HG03521 (cell line): ENCODE results near the gene SND1.
A peak's percentile ranks its signal among the peaks of the same experiment; 100 is the strongest.

Experiments
- ATAC-seq: cut with Tn5 transposase; IDR thresholded peaks from one replicate; pipeline ENCODE4 v1.9.1; 2021; ENCODE audit warnings: mild to moderate bottlenecking, moderate library complexity; ENCODE audit not compliant: unreplicated experiment

Gene SND1

DNA sequence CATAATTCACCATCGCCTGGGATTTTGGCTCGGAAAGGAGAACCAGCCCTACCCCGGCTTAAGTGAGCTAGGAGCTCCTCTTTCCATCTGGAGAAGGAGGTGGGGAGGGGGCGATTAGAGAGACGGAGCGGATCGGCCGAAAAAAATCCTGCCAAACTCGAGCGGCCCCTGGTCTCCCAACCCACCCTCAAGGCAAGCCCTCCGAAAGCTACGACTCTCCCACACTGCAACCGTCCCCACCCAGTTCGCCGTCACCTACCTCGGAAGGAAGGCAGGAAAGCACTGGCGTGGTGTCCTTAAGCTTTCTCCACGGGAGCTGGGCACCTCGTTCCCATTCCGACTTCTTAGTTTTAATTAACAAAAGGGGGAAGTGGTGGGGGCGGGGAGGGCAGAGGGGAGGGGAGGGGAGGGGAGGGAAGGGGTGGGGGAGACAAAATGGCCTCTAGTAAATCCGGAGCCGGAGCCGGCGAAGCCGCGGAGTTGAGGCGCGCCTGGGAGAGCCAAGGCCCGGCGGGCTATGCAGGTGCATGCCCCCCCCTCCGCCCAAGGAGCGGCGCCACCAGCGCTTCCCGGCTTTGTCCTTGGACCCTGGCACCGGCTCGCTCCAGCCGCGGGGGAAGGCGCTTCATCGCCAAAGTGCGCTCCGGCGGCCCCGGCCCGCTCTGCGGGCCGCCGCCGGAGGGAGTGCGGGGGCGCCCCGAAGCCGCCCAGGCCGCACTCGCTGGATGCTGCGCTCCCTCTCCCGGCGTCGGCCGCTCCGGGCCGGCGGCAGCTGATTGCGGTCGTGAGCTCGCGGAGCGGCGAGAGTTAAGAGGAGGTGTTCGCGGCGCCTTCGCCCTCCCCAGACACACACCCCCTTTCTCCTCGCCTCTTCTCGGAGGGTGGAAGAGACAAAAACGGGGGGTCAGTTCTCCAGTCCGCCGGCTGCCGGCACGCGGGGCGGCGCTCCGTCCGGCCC lies 378.9 kb downstream of the SND1 start, which contains the start of gene LRRC4:
Gene LRRC4 (minus strand): TSS at position 784 of the 958 bp plus-strand sequence. CDS start 797 bp downstream, outside the sequence.
- peak; percentile 33 for ATAC-seq

DNA sequence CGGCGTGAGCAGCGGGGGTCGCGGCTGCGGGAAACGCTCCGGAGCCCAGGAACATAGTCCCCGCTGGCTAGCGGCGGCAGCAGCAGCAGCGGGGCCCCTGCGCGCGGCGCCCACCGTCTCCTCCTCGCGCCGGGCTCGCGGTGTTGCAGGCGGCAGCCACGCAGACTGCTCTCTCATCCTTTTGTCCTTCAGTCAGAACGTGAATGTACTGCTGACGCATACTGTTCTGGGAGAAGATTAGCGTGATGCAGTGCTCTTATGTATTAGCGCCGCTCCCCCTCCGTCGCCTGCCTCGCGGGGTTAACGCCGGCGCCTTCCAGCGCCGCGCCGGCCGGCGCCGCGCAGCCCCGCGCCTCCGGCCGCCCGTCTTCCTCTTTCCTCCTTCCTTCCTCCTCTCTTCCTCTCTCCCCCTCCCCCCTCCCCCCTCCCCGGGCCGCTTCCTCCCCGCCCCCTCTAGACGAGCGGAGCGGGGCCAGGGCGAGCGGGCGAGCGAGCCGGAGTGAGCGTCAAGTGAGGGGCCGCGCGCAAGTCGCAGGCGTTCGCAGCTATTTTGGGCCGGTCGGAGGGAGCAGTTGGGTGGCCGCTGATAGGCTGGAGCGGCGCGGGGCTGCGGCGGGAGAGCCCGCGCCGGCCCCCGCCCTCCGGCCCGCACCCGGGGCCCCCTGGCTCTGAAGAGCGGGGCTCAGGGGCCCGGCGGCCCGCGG lies 380.1 kb downstream of the SND1 start:
- ATAC-seq: peak; percentile 71

DNA sequence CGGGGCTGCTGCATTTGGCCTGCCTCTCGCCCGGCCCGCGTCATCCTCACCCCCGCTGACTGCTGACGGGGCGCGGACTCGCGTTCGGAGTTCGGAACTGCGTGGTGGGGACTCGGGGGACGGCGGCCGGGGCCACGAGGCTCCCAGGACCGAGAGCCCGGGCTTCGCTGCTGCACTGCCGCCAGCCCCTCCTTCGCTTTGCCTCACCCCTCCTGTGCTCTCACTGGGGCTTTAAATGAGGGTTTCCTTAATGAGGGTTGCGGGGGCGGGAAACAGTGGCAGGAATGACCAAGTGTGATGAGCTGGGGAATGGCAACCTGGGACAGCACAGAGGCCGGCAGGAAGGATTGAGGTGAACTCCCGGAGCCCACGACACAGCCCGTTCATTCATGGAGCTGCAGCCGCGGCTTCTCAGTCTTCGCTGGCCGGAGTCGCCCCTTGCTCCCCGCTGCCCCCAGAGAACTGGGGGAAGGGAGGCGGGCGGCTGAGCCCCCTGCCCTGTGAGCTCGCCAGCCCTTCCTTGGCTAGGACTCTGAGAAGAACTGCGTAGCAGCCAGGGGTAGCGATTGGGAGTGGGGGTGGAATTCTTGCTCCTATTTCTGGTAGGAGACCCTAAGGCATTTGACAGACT lies 380.7 kb downstream of the SND1 start:
- ATAC-seq: no peak

DNA sequence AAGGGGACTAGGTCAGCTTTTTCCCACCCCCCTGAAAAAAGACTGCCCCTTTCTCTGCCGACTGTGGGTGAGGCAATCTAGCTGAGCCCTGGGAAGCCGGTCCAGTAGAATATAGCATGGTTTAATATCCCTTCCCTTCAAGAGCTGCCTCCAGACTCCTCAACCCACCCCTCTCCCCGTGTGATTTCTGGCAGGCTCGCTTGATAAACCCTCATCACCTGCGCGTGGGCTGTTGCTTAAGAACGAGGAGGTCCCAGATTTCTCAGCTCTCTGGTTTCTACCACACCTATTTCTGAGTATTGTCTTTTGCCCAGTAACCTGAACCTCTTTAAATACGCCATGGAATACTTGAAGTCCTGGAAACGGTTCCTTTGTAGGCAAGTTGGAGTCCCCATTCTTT lies 381.3 kb downstream of the SND1 start:
- ATAC-seq: no peak

DNA sequence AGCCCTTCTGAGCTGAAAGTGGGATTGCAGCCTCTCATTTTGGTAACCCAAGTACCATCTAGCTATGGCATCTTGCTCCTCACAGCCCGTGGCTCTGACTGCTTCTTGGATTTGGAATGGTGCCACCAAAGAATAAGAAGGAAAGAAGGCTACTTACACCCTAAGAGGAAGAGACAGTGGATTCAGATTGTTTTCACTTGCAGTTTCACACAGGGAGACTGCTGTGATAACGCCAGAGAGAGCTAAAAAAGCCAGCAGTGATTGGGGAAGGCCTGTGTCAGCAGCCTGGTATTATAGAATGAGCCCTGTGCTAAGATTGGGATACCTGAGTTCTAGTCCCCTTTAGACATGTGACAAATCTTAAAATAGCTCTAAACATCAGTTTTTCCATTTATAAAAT lies 382.8 kb downstream of the SND1 start:
- ATAC-seq: no peak

DNA sequence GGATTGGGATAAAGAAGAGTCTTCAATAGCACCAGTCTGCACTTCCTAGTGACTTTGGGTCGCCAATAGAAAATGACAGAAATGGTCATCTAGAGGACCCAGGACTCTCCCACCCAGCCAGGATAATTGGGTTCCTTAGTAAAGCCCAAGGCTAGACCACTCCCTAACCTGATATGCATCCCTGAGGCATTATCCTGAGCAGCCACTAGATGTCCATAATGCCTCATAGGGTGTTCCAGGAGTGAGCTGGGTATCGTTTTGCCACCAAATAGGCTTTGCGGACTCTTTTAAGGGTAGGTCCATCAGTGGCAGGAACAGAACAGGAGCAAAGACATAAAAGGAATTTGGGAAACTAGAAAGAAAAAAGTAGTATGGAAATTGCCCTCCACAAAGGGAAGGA lies 383.7 kb downstream of the SND1 start:
- ATAC-seq: no peak

DNA sequence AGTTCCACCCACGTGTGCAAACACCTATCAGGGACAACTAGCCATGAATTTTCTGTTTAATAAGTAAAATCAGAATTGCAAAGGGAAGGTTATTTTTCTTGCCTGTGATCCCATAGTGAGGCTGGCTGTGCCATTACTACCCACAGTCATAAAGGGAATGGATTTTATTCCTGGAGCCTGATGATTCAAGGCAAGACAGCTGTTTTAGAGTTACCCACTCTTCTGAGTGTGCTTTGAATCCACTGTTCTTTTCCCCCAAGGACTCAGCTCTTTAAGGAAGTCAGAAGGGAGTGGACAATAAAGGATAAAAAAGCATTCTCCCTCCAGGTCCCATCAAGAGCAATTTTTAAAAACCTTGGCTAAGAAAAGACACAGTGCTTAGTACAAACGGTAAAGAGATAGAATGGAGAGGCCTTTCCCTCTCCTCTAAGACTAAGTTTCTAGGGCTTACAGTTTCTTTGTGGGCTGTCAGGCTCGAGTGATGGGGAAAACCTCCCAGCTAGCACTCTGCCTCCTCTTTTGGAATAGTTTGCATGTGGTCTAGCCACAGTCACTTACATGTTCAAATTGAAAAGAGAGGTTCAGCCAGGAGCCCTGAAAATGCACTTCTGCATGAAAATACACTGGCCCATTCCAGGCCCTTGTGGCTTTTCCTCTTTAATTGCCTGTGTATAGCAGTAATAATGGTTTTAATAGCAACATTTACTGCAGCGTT lies 384.4 kb downstream of the SND1 start:
- ATAC-seq: no peak

DNA sequence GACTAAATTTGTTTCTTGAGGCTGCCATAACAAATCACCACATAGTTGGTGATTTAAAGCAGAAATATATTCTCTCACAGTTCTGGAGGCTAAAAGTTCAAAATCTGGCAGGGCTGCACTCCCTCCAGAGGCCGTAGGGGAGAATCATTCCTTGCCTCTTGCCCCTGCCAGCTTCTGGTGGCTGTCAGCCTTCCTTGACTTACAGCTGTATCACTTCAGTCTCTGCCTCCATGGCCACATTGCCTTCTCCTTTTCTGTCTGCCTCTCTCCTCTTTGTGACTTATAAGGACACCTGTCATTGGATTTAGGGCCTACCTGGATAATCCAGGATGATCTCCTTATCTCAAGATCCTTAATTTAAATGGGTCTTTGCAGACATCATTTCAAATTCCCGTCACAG lies 385.1 kb downstream of the SND1 start:
- ATAC-seq: no peak

DNA sequence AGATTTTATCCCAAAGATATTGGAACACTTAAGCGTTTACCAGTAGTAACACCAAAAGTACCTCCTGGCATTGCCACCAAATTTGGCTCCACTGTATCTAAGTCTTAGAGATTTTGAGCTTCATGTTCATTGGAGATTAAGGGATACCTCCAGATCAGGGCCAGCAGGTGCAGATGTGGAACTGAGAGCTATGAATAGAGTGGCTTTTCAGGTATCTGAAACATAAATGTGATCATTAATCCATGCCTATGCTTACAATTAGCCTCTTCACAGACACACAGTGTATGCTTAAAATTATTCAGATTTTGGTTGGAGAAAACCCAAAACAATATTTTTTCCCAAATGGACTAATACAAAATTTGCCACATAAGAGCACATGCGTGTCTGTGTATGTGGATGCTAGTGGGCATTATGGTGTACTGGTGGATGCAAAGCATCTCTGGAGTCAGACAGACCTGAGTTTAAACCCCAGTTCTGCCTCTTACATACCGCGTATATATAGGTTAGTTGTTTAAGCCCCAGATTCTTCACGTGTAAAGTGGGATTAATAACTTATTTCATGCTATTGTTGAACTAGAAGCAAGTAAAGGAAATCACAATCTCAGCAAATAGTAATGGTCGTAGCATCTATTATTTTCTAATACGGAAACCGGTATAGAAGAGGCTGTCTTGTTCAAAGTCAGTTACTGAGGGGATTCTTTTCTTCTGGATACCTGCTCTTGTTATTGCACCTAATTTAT lies 386.1 kb downstream of the SND1 start:
- peak; percentile 49 for ATAC-seq

DNA sequence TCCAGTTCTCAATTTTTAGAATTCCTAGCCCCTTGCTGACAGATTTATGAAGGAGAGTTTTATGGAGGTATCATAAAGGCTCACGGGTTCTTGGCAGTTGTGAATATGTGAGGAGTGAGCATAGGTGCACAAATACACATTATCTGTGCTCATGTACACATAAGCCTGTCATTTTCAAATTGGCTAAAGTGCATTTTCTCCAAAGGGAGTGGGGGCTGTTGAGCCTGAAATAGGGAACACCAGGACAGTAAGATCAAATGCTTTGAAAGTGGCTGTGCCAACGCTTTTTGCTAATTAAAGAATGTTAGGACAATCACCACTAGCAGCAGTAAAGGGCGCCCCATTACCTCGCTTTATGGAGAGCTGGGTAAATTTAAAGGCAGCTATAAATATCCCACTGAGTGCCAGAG lies 387.6 kb downstream of the SND1 start:
- ATAC-seq: no peak

DNA sequence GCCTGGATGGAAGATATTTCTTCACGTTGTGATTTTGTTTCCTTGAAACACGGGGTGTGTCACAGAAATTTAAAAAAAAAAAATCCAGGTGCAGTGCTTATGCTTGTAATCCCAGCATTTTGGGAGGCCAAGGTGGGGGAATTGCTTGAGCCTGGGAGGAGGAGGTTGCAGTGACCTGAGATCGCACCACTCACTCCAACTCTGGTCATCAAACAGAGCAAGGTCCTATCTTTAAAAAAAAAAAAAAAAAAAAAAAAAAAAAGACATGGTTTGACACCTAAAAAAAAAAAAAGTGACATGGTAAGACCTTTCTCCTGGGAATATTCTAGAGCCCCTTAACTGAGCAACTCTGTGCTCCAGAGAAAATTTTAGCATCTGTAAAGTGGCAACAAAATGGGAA lies 388.2 kb downstream of the SND1 start:
- ATAC-seq: no peak

DNA sequence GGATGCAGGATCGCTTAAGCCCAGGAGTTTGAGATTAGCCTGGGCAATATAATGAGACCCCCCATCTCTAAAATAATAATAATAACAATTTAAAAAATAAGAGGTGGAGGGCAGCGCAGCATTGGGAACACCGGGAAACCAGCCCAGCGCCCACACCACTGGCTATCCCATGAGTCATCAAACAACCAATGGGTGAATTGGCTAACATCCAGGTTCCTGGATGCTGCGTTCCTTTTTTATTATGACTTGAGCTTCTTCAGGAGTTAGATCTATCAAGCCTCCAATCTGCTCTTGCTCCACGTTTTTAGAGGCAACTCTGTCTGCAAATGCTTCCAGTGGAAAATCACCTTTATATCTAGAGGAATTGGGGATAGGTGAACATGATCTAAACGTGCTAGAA lies 389.2 kb downstream of the SND1 start:
- no peak for ATAC-seq

DNA sequence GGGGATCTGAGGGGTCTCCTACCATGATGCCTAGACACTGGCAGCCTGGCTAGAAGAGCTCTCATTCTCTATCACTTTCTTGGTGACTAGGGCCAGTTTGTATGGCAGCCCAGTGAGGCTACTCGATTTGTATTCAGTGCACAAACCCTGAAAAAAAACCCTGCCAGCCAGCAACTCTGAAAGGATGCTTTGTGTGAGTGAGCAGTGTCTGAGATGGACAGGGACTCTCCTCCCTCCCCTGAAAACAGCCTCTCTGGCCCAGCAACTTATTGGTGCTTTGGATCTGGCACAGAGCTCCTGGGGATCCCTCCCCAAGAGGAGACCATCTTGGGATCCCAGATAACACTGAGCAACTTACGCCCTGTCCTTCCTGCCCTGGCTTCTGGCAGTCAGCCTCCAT lies 390.0 kb downstream of the SND1 start:
- ATAC-seq: no peak

DNA sequence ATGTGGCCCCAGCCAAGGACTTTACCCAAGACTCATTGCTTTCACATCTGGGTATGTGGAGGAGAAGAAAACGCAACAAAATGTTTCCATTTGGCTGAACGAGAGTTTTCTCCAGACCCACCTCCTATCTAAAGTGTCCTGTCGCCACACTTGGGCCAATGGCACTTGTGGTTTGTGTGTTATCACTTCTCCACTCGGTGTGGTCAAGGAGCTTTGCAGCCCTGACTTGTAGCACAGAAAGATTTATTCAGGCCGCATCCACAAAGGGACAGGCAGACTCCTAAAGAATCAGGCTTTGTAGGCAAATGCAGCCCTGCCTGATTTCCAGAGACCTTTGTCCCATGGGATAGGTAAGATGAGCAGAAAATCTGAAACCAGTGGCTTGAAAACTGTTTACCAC lies 392.1 kb downstream of the SND1 start:
- ATAC-seq: no peak

DNA sequence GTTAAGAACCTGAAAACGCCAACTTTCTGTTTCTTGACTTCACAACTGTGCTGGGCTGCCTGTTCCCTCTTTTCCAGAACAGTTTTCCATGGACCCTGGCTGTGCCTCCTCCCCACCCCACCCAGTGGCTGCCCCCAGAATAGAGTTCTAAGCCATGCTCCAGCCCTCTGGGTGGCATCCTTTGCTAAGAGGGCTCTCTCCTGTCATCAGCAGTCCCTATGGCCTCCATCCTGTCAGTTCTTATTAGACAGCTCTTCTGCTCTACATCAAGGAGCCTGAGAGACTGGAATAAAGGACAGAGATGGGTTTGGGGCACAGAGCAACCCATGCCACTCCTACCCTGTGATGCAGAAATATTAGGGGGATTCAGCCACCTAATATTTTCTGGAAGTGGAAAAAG lies 393.2 kb downstream of the SND1 start:
- no peak for ATAC-seq

DNA sequence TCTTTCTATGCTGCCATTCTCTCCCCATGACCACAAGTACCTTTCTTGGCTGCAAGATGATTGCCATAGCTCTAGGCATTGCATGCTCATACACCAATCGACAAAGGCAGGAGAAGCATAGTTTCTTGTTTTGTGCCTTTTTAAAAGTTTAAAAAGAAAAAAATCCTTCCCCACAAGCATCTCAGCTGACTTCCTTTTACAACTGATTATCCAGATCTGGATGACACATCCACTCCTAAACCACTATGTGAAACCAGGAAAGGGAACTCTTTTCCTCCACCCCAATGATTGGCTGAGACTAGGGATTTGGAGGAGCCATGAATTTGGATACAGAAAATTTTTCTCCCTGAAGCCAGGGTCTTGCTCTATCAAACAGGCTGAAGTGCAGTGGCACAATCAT lies 393.8 kb downstream of the SND1 start:
- ATAC-seq: no peak

DNA sequence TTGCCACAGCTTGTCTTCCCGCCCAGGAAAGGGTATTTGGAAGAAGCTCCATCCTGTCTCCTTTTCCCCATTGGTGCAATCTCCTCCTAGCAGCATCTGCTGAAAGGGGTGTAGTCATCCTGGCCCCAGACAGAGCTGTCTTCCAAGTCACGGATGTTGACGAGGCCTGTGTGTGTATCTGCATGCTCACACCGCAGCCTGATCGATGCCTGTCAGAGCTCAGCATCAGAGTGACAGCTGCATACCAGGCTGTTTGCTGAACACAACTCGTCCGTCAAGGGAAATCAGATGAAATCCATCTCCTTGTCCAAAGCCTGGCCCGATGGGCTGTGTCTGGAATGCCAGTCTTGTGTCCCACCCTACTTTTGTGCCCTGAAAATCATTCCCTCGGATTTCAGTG lies 400.4 kb downstream of the SND1 start:
- no peak for ATAC-seq

DNA sequence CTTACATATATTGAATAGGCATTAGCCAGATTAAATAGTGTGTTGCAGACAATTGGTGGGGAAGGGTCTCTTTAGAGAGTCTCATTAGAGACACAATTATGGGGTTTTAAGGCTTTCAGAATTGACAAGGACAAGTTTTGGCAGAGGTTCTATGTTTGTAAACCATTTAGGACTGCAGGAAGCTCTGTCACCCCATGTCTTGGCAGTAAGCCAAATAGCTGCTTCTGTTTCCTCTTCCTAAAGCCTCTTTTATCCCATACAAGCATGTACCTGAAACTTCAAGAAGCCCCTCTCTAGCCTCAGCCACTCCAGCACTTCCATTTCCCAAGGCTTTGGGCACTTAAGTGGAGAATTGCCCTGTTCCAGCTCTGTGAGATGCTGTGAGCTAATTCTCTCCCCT lies 401.0 kb downstream of the SND1 start:
- ATAC-seq: no peak

DNA sequence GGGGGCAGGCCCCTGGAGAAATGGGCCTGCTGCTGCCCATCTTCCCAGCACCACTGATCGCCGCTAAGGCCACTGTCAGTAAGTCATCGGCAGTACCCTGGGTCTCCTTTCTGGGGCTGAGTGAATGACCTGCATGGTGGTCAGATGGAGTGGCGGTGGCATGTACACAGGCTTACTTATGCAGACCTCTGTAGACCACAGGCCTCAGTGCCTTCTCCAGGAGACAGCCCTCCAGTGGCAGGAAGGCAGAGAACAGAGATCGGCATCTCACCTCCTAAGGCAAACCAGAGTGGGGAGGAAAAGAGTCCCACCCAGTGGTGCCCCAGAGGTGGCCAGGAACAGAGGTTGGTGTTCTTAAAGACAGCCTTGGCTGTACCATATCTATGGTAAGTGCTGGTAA lies 402.0 kb downstream of the SND1 start:
- no peak for ATAC-seq

DNA sequence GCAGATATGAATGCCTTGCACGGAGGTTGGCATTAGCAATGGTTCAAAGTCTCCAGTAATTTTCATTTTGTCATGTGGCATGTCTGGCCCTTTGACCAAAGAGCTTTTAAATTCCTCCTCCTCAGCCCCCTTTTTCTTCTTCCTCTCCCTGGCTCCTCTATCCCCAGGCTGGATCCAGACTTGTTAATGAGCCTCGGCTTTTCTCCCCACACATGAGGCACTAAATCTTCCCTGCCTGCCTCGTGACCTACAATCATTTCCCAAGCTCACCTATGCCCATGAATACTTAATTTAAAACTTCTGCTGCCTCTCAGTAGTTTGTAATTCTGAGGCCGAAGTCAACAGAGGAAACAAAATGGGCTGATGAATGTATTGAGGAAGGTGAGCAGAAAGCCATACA lies 402.5 kb downstream of the SND1 start:
- no peak for ATAC-seq
